Thymus (tissue), 11 donors: Measurements from ENCODE around the gene MSH2. TPM values are rescaled to one million over a fixed set of nuclear protein-coding genes. Genes with fewer than 3 reads are reported as not detected.
"Not testable (repeated sequence)": the region's sequence is repeated elsewhere in the genome, so short reads cannot be mapped to it uniquely, and the experiment has no call there.

Source experiments
- DNase-seq, 9 donors: peaks; one replicate each; pipeline ENCODE4 v3.0.0-alpha.2; 2013; ENCODE audit warnings: low spot score in 9 of 9, low read depth in 6 of 9, missing footprints in 1 of 9
- H3K27ac ChIP-seq, 2 donors: one replicate each; pipeline ENCODE4 v1.5.1; 2013; ENCODE audit warnings: control low read depth in 1 of 2, low read depth in 1 of 2, low read length in 1 of 2, mild to moderate bottlenecking in 1 of 2, moderate library complexity in 1 of 2
- H3K27me3 ChIP-seq, 2 donors: one replicate each; pipeline ENCODE4 v1.5.1; 2013; ENCODE audit warnings: low read length in 1 of 2; ENCODE audit not compliant: control insufficient read depth in 2 of 2, insufficient read depth in 1 of 2
- H3K36me3 ChIP-seq, 2 donors: one replicate each; pipeline ENCODE4 v1.5.1; 2013; ENCODE audit warnings: low read length in 1 of 2, mild to moderate bottlenecking in 1 of 2, moderate library complexity in 1 of 2; ENCODE audit not compliant: control insufficient read depth in 2 of 2, insufficient read depth in 2 of 2
- H3K4me1 ChIP-seq, 2 donors: one replicate each; pipeline ENCODE4 v1.5.1; 2013; ENCODE audit warnings: low read length in 2 of 2; ENCODE audit not compliant: control insufficient read depth in 2 of 2, insufficient read depth in 2 of 2
- H3K4me3 ChIP-seq, 2 donors: one replicate each; pipeline ENCODE4 v1.5.1; 2013; ENCODE audit warnings: low read length in 2 of 2, control low read depth in 1 of 2, mild to moderate bottlenecking in 1 of 2
- H3K9me3 ChIP-seq, 2 donors: one replicate each; pipeline ENCODE4 v1.5.1; 2013; ENCODE audit warnings: low read length in 1 of 2, mild to moderate bottlenecking in 1 of 2; ENCODE audit not compliant: control insufficient read depth in 2 of 2, insufficient read depth in 1 of 2
- WGBS: extraction: QIAGEN DNeasy Blood & Tissue Kit; methylation state at CpG from one replicate; pipeline ENCODE4 v1.1.7; 2013; 5-methylcytosine and 5-hydroxymethylcytosine counted together
- polyA plus RNA-seq: library from polyadenylated mRNA; stranded (reverse); fragments of 200-250 nt; gene quantifications from one replicate; pipeline ENCODE4 v1.2.3, GENCODE V29; 2013
- total RNA-seq: library from RNA; stranded (reverse); fragments of 120-200 nt; gene quantifications from one replicate; pipeline ENCODE4 v1.2.4, GENCODE V29; 2013
- donor health status: healthy.

The MSH2 gene
- total and polyA plus RNA-seq, 2 donors, result 24.2 to 65.4 TPM

DNA sequence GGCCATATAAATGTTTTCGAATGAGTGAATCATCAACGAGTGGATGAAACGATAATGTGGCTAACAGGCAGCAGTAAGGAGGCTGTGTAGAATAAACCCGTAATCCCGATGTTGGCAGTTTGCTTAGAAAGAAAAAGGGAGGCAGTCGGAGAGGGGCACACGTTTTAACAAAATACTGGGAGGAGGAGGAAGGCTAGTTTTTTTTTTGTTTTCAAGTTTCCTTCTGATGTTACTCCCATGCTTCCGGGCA is 476 bp upstream of the MSH2 start:
- whole genome bisulfite sequencing, result 5% methylated on average over 8 of the region's 8 CpGs
- peak overlapping the region; percentile 84 to 86 for H3K27ac ChIP-seq

DNA sequence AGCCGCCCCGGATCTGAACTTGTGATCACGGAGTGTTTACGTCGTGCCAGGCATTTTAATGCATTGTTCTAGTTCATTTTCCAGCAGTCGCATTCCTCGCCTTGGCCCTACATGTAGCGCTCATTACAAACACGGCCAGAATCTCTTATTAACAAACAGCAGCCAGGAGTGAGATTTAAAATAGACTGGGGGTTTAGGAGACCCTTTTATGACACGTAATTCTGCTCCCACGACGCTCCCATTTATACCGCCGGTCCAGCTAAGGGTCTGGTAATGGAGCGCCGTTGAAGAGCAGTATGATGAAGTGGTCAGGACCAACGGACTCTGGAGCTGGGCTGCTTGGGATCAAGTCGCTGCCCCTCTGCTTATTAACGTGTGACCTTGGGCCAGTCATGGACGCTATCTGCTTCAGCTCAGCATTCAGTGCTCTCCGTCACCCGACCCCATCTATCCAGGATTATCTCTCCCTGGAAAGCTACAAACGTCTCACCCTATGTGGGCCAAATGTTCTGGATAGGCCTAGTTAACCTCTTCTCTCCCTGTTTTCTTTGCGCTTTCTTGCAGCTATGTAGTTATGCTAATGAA is 745 bp downstream of the MSH2 start:
- peak overlapping the region; percentile 86 to 95 for H3K4me3 ChIP-seq
- H3K36me3 ChIP-seq, result peaks cover 10 to 13% of the 10 kb centered on the region in 2 donors
- peaks cover 0 to 18% of the 10 kb centered on the region in 2 donors for H3K9me3 ChIP-seq
- no peaks in the 10 kb centered on the region for H3K27me3 ChIP-seq
- H3K4me1 ChIP-seq, result peaks cover 9 to 16% of the 10 kb centered on the region in 2 donors
- 7% methylated on average over 24 of the region's 24 CpGs for WGBS
- peak in 2 of 9 donors; percentile 6 to 12 for DNase-seq
- H3K27ac ChIP-seq, result peak overlapping the region; percentile 93

More for the DNA sequence above, 476 bp upstream of the MSH2 start:
- H3K36me3 ChIP-seq, result peaks cover 5% of the 10 kb centered on the region in 2 donors
- H3K4me1 ChIP-seq, result peaks cover 9 to 16% of the 10 kb centered on the region in 2 donors
- peak in 1 of 9 donors; percentile 8 for DNase-seq
- no peaks in the 10 kb centered on the region for H3K27me3 ChIP-seq
- H3K4me3 ChIP-seq, result peak overlapping the region; percentile 86 to 95
- peaks cover 0 to 18% of the 10 kb centered on the region in 2 donors for H3K9me3 ChIP-seq

DNA sequence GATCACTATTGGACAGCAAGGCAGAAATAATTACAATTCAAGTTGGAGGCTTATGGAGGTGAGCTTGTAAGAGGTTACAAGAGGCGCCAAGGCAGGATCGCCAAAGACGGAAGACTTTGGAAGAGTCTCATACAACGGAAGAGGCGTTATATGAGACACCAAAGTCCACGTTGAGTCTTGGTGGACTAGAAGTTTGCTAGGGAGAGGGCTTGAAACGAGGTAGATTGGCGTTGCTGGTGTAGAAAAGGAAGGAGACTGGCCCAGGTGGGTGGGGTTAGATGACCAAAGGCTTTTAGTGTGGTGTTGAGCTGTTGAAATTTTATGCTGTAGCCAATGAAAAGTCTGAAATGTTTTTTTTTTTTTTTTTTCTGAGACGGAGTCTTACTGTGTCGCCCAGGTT is 1.4 kb downstream of the MSH2 start:
- DNase-seq, result no peak
- 95% methylated on average over 10 of the region's 10 CpGs for WGBS
- no peak overlapping the region for H3K27ac ChIP-seq
- H3K27me3 ChIP-seq, result no peaks in the 10 kb centered on the region
- H3K36me3 ChIP-seq, result peaks cover 14 to 15% of the 10 kb centered on the region in 2 donors
- H3K9me3 ChIP-seq, result peaks cover 0 to 18% of the 10 kb centered on the region in 2 donors
- H3K4me3 ChIP-seq, result peak overlapping the region; percentile 86 to 95
- peaks cover 9 to 16% of the 10 kb centered on the region in 2 donors for H3K4me1 ChIP-seq

DNA sequence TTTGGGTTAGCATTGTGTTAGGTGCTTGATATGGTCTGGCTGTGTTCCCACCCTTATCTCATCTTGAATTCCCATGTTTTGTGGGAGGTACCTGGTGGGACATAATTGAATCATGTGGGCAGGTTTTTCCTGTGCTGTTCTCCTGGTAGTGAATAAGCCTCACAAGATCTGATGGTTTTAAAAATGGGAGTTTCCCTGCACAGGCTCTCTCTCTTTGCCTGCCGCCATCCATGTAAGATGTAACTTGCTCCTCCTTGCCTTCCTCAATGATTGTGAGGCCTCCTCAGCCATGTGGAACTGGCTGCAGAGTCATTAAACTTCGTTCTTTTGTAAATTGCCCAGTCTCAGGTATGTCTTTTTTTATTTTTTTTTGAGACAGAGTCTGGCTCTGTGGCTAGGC is 2.8 kb downstream of the MSH2 start:
- no peak for DNase-seq
- Histone ChIP-seq H3K4me1 (peaks cover 9 to 16% of the 10 kb centered on the region in 2 donors), H3K27ac (no peak overlapping the region), H3K9me3 (peaks cover 0 to 18% of the 10 kb centered on the region in 2 donors), H3K36me3 (peaks cover 16 to 24% of the 10 kb centered on the region in 2 donors), H3K27me3 (no peaks in the 10 kb centered on the region), H3K4me3 (no peak overlapping the region)
- WGBS, result 97% methylated on average over 2 of the region's 2 CpGs

DNA sequence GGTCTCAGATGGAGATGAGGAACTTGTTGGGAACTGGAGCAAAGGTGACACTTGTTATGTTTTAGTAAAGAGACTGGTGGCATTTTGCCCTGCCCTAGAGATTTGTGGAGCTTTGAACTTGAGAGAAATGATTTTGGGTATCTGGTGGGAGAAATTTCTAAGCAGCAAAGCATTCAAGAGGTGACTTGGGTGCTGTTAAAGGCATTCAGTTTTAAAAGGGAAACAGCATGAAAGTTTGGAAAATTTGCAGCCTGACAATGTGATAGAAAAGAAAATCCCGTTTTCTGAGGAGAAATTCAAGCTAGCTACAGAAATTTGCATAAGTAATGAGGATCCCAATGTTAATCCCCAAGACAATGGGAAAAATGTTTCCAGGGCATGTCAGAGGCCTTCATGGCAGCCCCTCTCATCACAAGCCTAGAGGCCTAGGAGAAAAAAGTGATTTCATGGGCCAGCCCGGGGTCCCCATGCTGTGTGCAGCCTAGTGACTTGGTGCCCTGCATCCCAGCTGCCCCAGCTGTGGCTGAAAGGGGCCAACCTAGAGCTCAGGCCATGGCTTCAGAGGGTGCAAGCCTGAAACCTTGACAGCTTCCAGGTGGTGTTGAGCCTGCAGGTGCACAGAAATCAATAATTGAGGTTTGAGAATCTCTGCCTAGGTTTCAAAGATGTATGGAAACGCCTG is 3.8 kb downstream of the MSH2 start:
- not testable (repeated sequence) for DNase-seq
- 98% methylated on average over 3 of the region's 3 CpGs for WGBS
- peaks cover 0 to 12% of the 10 kb centered on the region in 2 donors for H3K9me3 ChIP-seq

DNA sequence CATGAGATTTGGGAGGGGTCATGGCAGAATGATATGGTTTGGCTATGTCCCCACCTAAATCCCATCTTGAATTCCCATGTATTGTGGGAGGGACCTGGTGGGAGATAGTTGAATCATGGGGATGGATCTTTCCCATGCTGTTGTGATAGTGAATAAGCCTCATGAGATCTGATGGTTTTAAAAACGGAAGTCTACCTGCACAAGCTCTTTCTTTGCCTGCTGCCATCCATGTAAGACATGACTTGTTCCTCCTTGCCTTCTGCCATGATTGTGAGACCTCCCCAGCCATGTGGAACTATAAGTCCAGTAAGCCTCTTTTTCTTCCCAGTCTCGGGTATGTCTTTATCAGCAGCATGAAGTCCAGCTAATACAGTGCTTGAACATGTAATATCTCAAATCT is 5.0 kb downstream of the MSH2 start:
- peaks cover 29 to 43% of the 10 kb centered on the region in 2 donors for H3K36me3 ChIP-seq
- not testable (repeated sequence) for H3K9me3 ChIP-seq, H3K27me3 ChIP-seq, H3K4me1 ChIP-seq, H3K27ac ChIP-seq, DNase-seq, H3K4me3 ChIP-seq
- 97% methylated on average over 2 of the region's 2 CpGs for WGBS

More for the DNA sequence above, 3.8 kb downstream of the MSH2 start:
- Histone ChIP-seq H3K36me3 (peaks cover 24 to 34% of the 10 kb centered on the region in 2 donors), H3K4me1 (peaks cover 9 to 15% of the 10 kb centered on the region in 2 donors)
- not testable (repeated sequence) for H3K27me3 ChIP-seq, H3K27ac ChIP-seq, H3K4me3 ChIP-seq

DNA sequence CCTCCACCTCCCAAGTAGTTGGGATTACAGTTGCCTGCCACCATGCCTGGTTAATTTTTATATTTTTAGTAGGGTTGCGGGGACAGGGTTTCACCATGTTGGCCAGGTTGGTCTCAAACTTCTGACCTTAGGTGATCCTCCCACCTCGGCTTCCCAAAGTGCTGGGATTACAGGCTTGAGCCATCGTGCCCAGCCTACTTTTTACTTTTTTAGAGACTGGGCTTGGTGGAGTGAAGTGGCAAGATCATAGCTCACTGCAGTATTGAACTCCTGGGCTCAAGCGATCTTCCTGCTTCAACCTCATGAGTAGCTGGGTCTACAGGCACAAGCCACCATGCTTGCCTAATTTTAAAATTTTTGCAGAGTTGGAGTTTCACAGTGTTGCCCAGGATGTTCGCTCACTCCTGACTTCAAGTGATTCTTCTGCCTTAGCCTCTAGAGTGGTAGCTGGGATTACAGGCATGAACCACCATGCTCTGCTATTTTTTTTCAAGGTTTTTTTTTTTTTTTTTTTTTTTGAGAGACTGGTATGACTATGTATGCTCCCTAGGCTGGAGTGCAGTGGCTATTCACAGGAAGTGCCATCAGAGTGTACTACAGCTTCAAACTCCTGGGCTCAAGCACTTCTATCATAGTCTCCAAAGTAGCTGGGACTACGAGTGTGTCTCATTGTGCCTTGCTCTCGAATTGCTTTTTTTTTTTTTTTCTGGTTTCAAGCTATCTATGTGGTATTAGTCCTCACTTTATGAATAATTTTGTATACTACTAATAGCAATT is 11.9 kb downstream of the MSH2 start:
- no peaks in the 10 kb centered on the region for H3K27me3 ChIP-seq
- peaks cover 53 to 77% of the 10 kb centered on the region in 2 donors for H3K36me3 ChIP-seq
- DNase-seq, result no peak
- no peak overlapping the region for H3K27ac ChIP-seq
- H3K4me1 ChIP-seq, result no peaks in the 10 kb centered on the region
- no peak overlapping the region for H3K4me3 ChIP-seq
- no peaks in the 10 kb centered on the region for H3K9me3 ChIP-seq
- WGBS, result 99% methylated on average over 7 of the region's 7 CpGs

DNA sequence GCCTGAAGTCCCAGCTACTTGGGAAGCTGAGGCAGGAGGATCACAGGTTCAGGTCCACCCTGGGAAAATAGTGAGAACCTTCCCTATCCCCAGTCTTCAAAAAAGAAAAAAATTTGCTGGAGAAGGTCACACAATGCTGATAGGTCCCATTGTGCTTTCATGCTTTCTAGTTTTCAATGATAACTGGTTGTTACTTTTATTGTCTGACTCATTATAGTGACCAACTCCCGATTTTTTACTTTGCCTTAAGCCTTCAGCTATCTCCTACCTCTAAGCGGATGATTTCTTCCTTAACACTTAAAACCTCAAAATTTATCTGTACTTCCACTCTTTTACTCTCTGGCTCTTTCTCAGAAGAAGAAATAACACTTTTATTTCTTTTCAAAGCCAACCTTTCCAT is 17.3 kb downstream of the MSH2 start:
- H3K4me1 ChIP-seq, result no peaks in the 10 kb centered on the region
- H3K4me3 ChIP-seq, result no peak overlapping the region
- DNase-seq, result no peak
- no peak overlapping the region for H3K27ac ChIP-seq
- H3K9me3 ChIP-seq, result no peaks in the 10 kb centered on the region
- peaks cover 34 to 65% of the 10 kb centered on the region in 2 donors for H3K36me3 ChIP-seq
- no peaks in the 10 kb centered on the region for H3K27me3 ChIP-seq
- 98% methylated on average over 2 of the region's 2 CpGs for WGBS

DNA sequence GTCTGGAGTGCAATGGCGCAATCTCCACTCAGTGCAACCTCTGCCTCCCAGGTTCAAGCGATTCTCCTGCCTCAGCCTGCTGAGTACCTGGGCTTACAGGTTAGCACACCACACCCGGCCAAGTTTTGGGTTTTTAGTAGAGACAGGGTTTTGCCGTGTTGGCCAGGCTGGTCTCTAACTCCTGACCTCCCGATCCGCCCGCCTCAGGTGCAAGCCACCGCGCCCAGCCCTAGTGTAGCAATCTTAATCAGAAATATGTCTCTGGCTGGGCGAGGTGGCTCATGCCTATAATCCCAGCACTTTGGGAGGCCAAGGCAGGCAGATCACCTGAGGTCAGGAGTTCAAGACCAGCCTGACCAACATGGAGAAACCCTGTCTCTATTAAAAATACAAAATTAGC is 17.7 kb downstream of the MSH2 start:
- WGBS, result 94% methylated on average over 10 of the region's 10 CpGs

More for the DNA sequence above, 17.7 kb downstream of the MSH2 start:
- peaks cover 30 to 61% of the 10 kb centered on the region in 2 donors for H3K36me3 ChIP-seq
- DNase-seq, H3K27me3 ChIP-seq, H3K4me1 ChIP-seq, H3K27ac ChIP-seq, H3K4me3 ChIP-seq, H3K9me3 ChIP-seq: not testable (repeated sequence)
